PC-9 (cell line): ENCODE measurements around the gene TMPRSS11B.

Experiments used
- CTCF ChIP-seq: fragments of 200-600 bp; sonication (generic); conservative IDR thresholded peaks from 2 replicates; pipeline ENCODE4 v1.6.1; 2017; ENCODE audit warnings: mixed run types, antibody characterized with exemption, mild to moderate bottlenecking, moderate library complexity
- EZH2 ChIP-seq: fragments of 200-600 bp; sonication (generic); IDR thresholded peaks from 2 replicates; pipeline ENCODE4 v1.8.0; 2017; ENCODE audit warnings: antibody characterized with exemption, low read depth

- TF ChIP-seq CTCF (no peak), EZH2 (no peak)
Measured at GRCh38 chr4:68216501-68216900, 29.0 kb downstream of the TMPRSS11B start.
